Measurements from ENCODE around the gene FAM13B. TPM values are rescaled to one million over a fixed set of nuclear protein-coding genes. Genes with fewer than 3 reads are reported as not detected.

FAM13B gene
- total and polyA plus RNA-seq, 10 of the 15 experiments (the other 5 are each of a cell fraction or from before 2014, with no cell fraction given) = 3.6 to 30.0 (median 20.3) TPM

- TF ChIP-seq RELB (IDR thresholded peaks at IDR 0.05; ENCODE audit: low read depth) (peak; percentile 60; the same call in 1 of the 2 replicates), IKZF2 (IDR thresholded peaks at IDR 0.05) (peak in 1 of 2 experiments; percentile 12; a peak in 1 of 4 replicates), RUNX3 (IDR thresholded peaks at IDR 0.05; ENCODE audit: low read length) (peak; percentile 50), EP300 (IDR thresholded peaks at IDR 0.05; ENCODE audit: borderline replicate concordance in 1 of 2, control insufficient read depth in 1 of 2, low read depth in 2 of 2, low read length in 2 of 2) (peak; percentile 31 to 61; a peak in 2 of 4 replicates), EED (IDR thresholded peaks at IDR 0.05; ENCODE audit: low read depth) (no peak)
These were observed 97.7 kb downstream of the FAM13B start (continued) for GRCh38 chr5:137935190-137935589.

GRCh38 chr5:137933491-137933911 lies 99.4 kb downstream of the FAM13B start:
- in situ Hi-C loops (cut with MboI) = no loop called here
- RAD21 ChIA-PET (ENCODE audit: unreplicated experiment) = interaction anchor here (1.3 kb wide), 1 partner anchor 44 kb away, joined by 4 read pairs; the partner anchor contains the start of gene PKD2L2
- no peak overlapping the region for H3K4me3 ChIP-seq
- intact Hi-C loops (cut with micrococcal nuclease; ENCODE audit: unreplicated experiment) = loop anchor here (10.0 kb wide), 1 partner anchor 159 kb away; no protein-coding TSS in a partner anchor
- no peaks in the 10 kb centered on the region for H4K20me1 ChIP-seq (ENCODE audit: control insufficient read depth, insufficient read depth)
- no peak overlapping the region for H3K27ac ChIP-seq (ENCODE audit: control insufficient read depth, insufficient read depth)
- 67% methylated on average over 3 of the region's 3 CpGs for WGBS (ENCODE audit: insufficient coverage, insufficient replicate concordance, low lambda C conversion rate, missing lambda C conversion rate)
- no peak overlapping the region for H3K4me2 ChIP-seq (ENCODE audit: control insufficient read depth, insufficient read depth)
- no peak overlapping the region for H3K9ac ChIP-seq (ENCODE audit: control insufficient read depth, insufficient read depth, low read length)
- SMC1A ChIA-PET (ENCODE audit: uncharacterized antibody, unreplicated experiment) = interaction anchor here (1.5 kb wide), 1 partner anchor 154 kb away, joined by 6 read pairs; no protein-coding TSS in a partner anchor
- peaks cover 0 to 3% of the 10 kb centered on the region in 2 experiments; a peak in 3 of 4 replicates for H3K36me3 ChIP-seq (ENCODE audit: control insufficient read depth in 2 of 2, insufficient read depth in 2 of 2, low read length in 1 of 2)
- H3K79me2 ChIP-seq (ENCODE audit: control insufficient read depth, insufficient read depth, low read length) = no peaks in the 10 kb centered on the region
- no peak for DNase-seq (ENCODE audit: low read depth, low spot score)
- POLR2A ChIA-PET = no interaction called here
- no peaks in the 10 kb centered on the region for H3K27me3 ChIP-seq (replicated peaks in 1 of 2; ENCODE audit: control insufficient read depth in 2 of 2, insufficient read depth in 2 of 2, low read length in 1 of 2)
- no peak for FAIRE-seq
- no peak overlapping the region for H2AFZ ChIP-seq (ENCODE audit: control insufficient read depth, low read depth, low read length)
- no TSS peak for BruUV-seq (replicated peaks)
- peaks cover 14% of the 10 kb centered on the region for H3K4me1 ChIP-seq (ENCODE audit: control insufficient read depth, insufficient read depth, low read length)
- ATAC-seq = no peak
- H3K9me3 ChIP-seq (replicated peaks; ENCODE audit: control insufficient read depth, insufficient read depth, low read length) = no peaks in the 10 kb centered on the region
- CTCF ChIA-PET = interaction anchor here (0.7 to 0.9 kb wide), 3 partner anchors 14 to 96 kb away, joined by 3 to 6 read pairs (median 3); no protein-coding TSS in a partner anchor
- TF ChIP-seq RFX5 (IDR thresholded peaks at IDR 0.05; ENCODE audit: low read depth, low read length) (no peak), HDAC6 (IDR thresholded peaks at IDR 0.05; ENCODE audit: unreplicated experiment) (no peak), FOS (IDR thresholded peaks at IDR 0.05; ENCODE audit: borderline replicate concordance, extremely low read depth, insufficient read length) (no peak), NR2F1 (conservative IDR thresholded peaks at IDR 0.05) (no peak), ASH2L (IDR thresholded peaks at IDR 0.05; ENCODE audit: borderline replicate concordance, low read depth) (no peak), IRF3 (IDR thresholded peaks at IDR 0.05) (no peak), ZSCAN29 (IDR thresholded peaks at IDR 0.05) (no peak), ZBTB33 (IDR thresholded peaks at IDR 0.05) (no peak), RCOR1 (conservative IDR thresholded peaks at IDR 0.05; ENCODE audit: low read depth, low read length) (no peak), EED (IDR thresholded peaks at IDR 0.05; ENCODE audit: low read depth) (no peak), NKRF (conservative IDR thresholded peaks at IDR 0.05) (no peak), GABPA (IDR thresholded peaks at IDR 0.05; ENCODE audit: low read depth) (no peak)

All from GM12878 (cell line).